ENCODE measurements around the gene DISC1.

GRCh38 chr1:231929311-231929710, 302.7 kb downstream of the DISC1 start:
- TF ChIP-seq POLR2A (IDR thresholded peaks at IDR 0.05) (no peak), CTCF (IDR thresholded peaks at IDR 0.05) (no peak)
